OCI-LY7 (cell line): ENCODE measurements around the gene L3MBTL1.

Experiments
- CTCF ChIP-seq: fragments of 200-600 bp; sonication (generic); conservative IDR thresholded peaks from 2 replicates; pipeline ENCODE4 v1.5.1; 2014; ENCODE audit warnings: mild to moderate bottlenecking, antibody characterized with exemption, low read length, moderate library complexity, mixed read lengths
- EZH2phosphoT487 ChIP-seq: fragments of 200-600 bp; sonication (generic); IDR thresholded peaks from 2 replicates; pipeline ENCODE4 v1.6.1; 2018; ENCODE audit warnings: low read depth, borderline replicate concordance, mild to moderate bottlenecking, mixed run types, antibody characterized with exemption, low read length, moderate library complexity, mixed read lengths

- TF ChIP-seq CTCF (no peak), EZH2phosphoT487 (no peak)
Observed at GRCh38 chr20:43564455-43564854, 57.0 kb downstream of the L3MBTL1 start.
